ENCODE results near the gene SIPA1L3. TPM values are rescaled to one million over a fixed set of nuclear protein-coding genes. Genes with fewer than 3 reads are reported as not detected.
A peak's percentile ranks its signal among the peaks of the same experiment; 100 is the strongest.

SIPA1L3 gene
- total RNA-seq, 1 experiment from 2014 or later: 36.0 TPM

GRCh38 chr19:37961198-37961597 is 54.2 kb downstream of the SIPA1L3 start:
- H3K4me3 Mint-ChIP-seq (ENCODE audit: unreplicated experiment): no peak overlapping the region
- H3K4me1 Mint-ChIP-seq (ENCODE audit: insufficient read depth, unreplicated experiment): peaks cover 3% of the 10 kb centered on the region
- no peak overlapping the region for H3K27ac Mint-ChIP-seq (ENCODE audit: low read depth, unreplicated experiment)
- no peak for DNase-seq (ENCODE audit: unreplicated experiment)
- no peak for TF ChIP-seq CTCF (IDR thresholded peaks at IDR 0.05; ENCODE audit: unreplicated experiment)
- H3K27me3 Mint-ChIP-seq (ENCODE audit: insufficient read depth, unreplicated experiment): no peaks in the 10 kb centered on the region
- CTCF ChIA-PET: no interaction called here
- intact Hi-C loops (cut with micrococcal nuclease): no loop called here
- H3K9me3 Mint-ChIP-seq (ENCODE audit: unreplicated experiment): no peaks in the 10 kb centered on the region
- BruUV-seq (replicated peaks): no TSS peak
- POLR2A ChIA-PET: no interaction called here
- peaks cover 6% of the 10 kb centered on the region for H3K36me3 Mint-ChIP-seq (ENCODE audit: insufficient read depth, unreplicated experiment)

GRCh38 chr19:37963190-37963936 is 56.4 kb downstream of the SIPA1L3 start:
- ChIA-PET CTCF (interaction anchor here (0.6 to 0.8 kb wide), 3 partner anchors 60 to 292 kb away, joined by 3 to 4 read pairs (median 3); no protein-coding TSS in a partner anchor), POLR2A (interaction anchor here (0.7 kb wide), 2 partner anchors 29 to 411 kb away, joined by 3 read pairs; partner anchors contain the start of gene PSMD8)
- no peak for DNase-seq (ENCODE audit: unreplicated experiment)
- H3K9me3 Mint-ChIP-seq (ENCODE audit: unreplicated experiment): no peaks in the 10 kb centered on the region
- intact Hi-C loops (cut with micrococcal nuclease): no loop called here
- no peaks in the 10 kb centered on the region for H3K27me3 Mint-ChIP-seq (ENCODE audit: insufficient read depth, unreplicated experiment)
- peaks cover 10% of the 10 kb centered on the region for H3K4me1 Mint-ChIP-seq (ENCODE audit: insufficient read depth, unreplicated experiment)
- BruUV-seq (replicated peaks): no TSS peak
- no peak for TF ChIP-seq CTCF (IDR thresholded peaks at IDR 0.05; ENCODE audit: unreplicated experiment)
- no peak overlapping the region for H3K4me3 Mint-ChIP-seq (ENCODE audit: unreplicated experiment)
- peak overlapping the region; percentile 27 for H3K27ac Mint-ChIP-seq (ENCODE audit: low read depth, unreplicated experiment)
- peaks cover 6% of the 10 kb centered on the region for H3K36me3 Mint-ChIP-seq (ENCODE audit: insufficient read depth, unreplicated experiment)

- no peak for DNase-seq (ENCODE audit: unreplicated experiment)
- ChIA-PET POLR2A (interaction anchor here (0.7 kb wide), 1 partner anchor 28 kb away, joined by 3 read pairs; no protein-coding TSS in a partner anchor), CTCF (interaction anchor here (0.6 kb wide), 1 partner anchor 79 kb away, joined by 4 read pairs; no protein-coding TSS in a partner anchor)
- no TSS peak for BruUV-seq (replicated peaks)
- H3K27ac Mint-ChIP-seq (ENCODE audit: low read depth, unreplicated experiment): peak overlapping the region; percentile 27
- H3K4me1 Mint-ChIP-seq (ENCODE audit: insufficient read depth, unreplicated experiment): peaks cover 10% of the 10 kb centered on the region
- no peaks in the 10 kb centered on the region for H3K9me3 Mint-ChIP-seq (ENCODE audit: unreplicated experiment)
- no peak for TF ChIP-seq CTCF (IDR thresholded peaks at IDR 0.05; ENCODE audit: unreplicated experiment)
- H3K27me3 Mint-ChIP-seq (ENCODE audit: insufficient read depth, unreplicated experiment): no peaks in the 10 kb centered on the region
- no peak overlapping the region for H3K4me3 Mint-ChIP-seq (ENCODE audit: unreplicated experiment)
- intact Hi-C loops (cut with micrococcal nuclease): no loop called here
- peaks cover 6% of the 10 kb centered on the region for H3K36me3 Mint-ChIP-seq (ENCODE audit: insufficient read depth, unreplicated experiment)
These were observed 57.1 kb downstream of the SIPA1L3 start for GRCh38 chr19:37964109-37964508.

GRCh38 chr19:37966211-37966661 is 59.2 kb downstream of the SIPA1L3 start:
- POLR2A ChIA-PET: interaction anchor here (0.7 kb wide), 1 partner anchor 34 kb away, joined by 4 read pairs; no protein-coding TSS in a partner anchor
- BruUV-seq (replicated peaks): no TSS peak
- H3K36me3 Mint-ChIP-seq (ENCODE audit: insufficient read depth, unreplicated experiment): peaks cover 6% of the 10 kb centered on the region

More at GRCh38 chr19:37966211-37966661, 59.2 kb downstream of the SIPA1L3 start:
- intact Hi-C loops (cut with micrococcal nuclease): no loop called here
- H3K4me1 Mint-ChIP-seq (ENCODE audit: insufficient read depth, unreplicated experiment): peaks cover 10% of the 10 kb centered on the region
- no peak overlapping the region for H3K4me3 Mint-ChIP-seq (ENCODE audit: unreplicated experiment)
- no peak for TF ChIP-seq CTCF (IDR thresholded peaks at IDR 0.05; ENCODE audit: unreplicated experiment)
- H3K27me3 Mint-ChIP-seq (ENCODE audit: insufficient read depth, unreplicated experiment): no peaks in the 10 kb centered on the region
- CTCF ChIA-PET: interaction anchor here (0.8 to 1.2 kb wide), 3 partner anchors 11 to 64 kb away, joined by 3 to 5 read pairs (median 3); no protein-coding TSS in a partner anchor
- peak overlapping the region; percentile 70 for H3K27ac Mint-ChIP-seq (ENCODE audit: low read depth, unreplicated experiment)
- peak; percentile 38 for DNase-seq (ENCODE audit: unreplicated experiment)
- H3K9me3 Mint-ChIP-seq (ENCODE audit: unreplicated experiment): no peaks in the 10 kb centered on the region
